Lung (tissue), 12 donors: ENCODE measurements around the gene FGF12. TPM values are rescaled to one million over a fixed set of nuclear protein-coding genes. Genes with fewer than 3 reads are reported as not detected.

Experiments used
- ATAC-seq: fragments of 200-7000 bp; cut with Tn5 transposase; one replicate; pipeline ENCODE4 v1.9.1; 2020; ENCODE audit warnings: moderate number of reproducible peaks; ENCODE audit not compliant: insufficient read depth, low FRiP score
- DNase-seq, 3 donors: peaks; one replicate each; pipeline ENCODE4 v3.0.0-alpha.2; 2013 to 2017
- H3K27ac ChIP-seq, 2 donors: one replicate each; pipeline ENCODE4 v1.5.1; 2013; ENCODE audit warnings: mild to moderate bottlenecking in 2 of 2, moderate library complexity in 2 of 2, control low read depth in 1 of 2, inconsistent platforms in 1 of 2, low read depth in 1 of 2, low read length in 1 of 2
- H3K27me3 ChIP-seq, 3 donors: one replicate each; pipeline ENCODE4 v1.5.1; 2013; ENCODE audit warnings: low read length in 2 of 3; ENCODE audit not compliant: control insufficient read depth in 3 of 3, insufficient read depth in 3 of 3
- H3K36me3 ChIP-seq, 4 donors: one replicate each; pipeline ENCODE4 v1.5.1; 2013; ENCODE audit warnings: low read length in 4 of 4, mild to moderate bottlenecking in 1 of 4, moderate library complexity in 1 of 4; ENCODE audit not compliant: control insufficient read depth in 4 of 4, insufficient read depth in 4 of 4
- H3K4me1 ChIP-seq, 5 donors: one replicate each; pipeline ENCODE4 v1.5.1; 2013; ENCODE audit warnings: low read length in 5 of 5, mild to moderate bottlenecking in 2 of 5, moderate library complexity in 1 of 5; ENCODE audit not compliant: control insufficient read depth in 5 of 5, insufficient read depth in 5 of 5
- H3K4me3 ChIP-seq: one replicate; pipeline ENCODE4 v1.5.1; 2013; ENCODE audit warnings: mild to moderate bottlenecking, control low read depth, moderate library complexity
- H3K9ac ChIP-seq, 2 donors: one replicate each; pipeline ENCODE4 v1.5.1; 2013; ENCODE audit warnings: low read length in 2 of 2, control low read depth in 1 of 2; ENCODE audit not compliant: insufficient read depth in 1 of 2
- H3K9me3 ChIP-seq, 4 donors: one replicate each; pipeline ENCODE4 v1.5.1; 2013; ENCODE audit warnings: low read length in 3 of 4, mild to moderate bottlenecking in 1 of 4, moderate library complexity in 1 of 4; ENCODE audit not compliant: control insufficient read depth in 4 of 4, insufficient read depth in 3 of 4
- WGBS, 2 donors: extraction: QIAGEN DNeasy Blood & Tissue Kit; methylation state at CpG; one replicate each; pipeline ENCODE4 v1.1.7; 2013; 5-methylcytosine and 5-hydroxymethylcytosine counted together
- polyA plus RNA-seq, 2 donors: library from polyadenylated mRNA; stranded (reverse); fragments of 200-250 nt; gene quantifications; one replicate each; pipeline ENCODE4 v1.2.1, GENCODE V29; 2013
- total RNA-seq, 2 donors: library from RNA; depleted of rRNA in 1 of 2; stranded (reverse); fragments of >200 nt in 1 of 2; gene quantifications; one replicate each; pipeline ENCODE4 v1.2.1, GENCODE V29; 2014 to 2021
- TF ChIP-seq, protein P1 (sequence below): IDR thresholded peaks from 2 replicates; pipeline ENCODE4 v1.5.1; 2012; ENCODE audit warnings: mild to moderate bottlenecking; ENCODE audit errors: control extremely low read depth, extremely low read depth
- donor health status: control.
- donor health status: control.
- donor health status: Bipolar disorder and iron deficiency.
- donor health status: healthy.
- donor health status: DM: yes; HTN: yes; CAD: no.

The FGF12 gene
- total and polyA plus RNA-seq, 4 donors, result 0.23 to 6.0 (median 1.7) TPM

DNA sequence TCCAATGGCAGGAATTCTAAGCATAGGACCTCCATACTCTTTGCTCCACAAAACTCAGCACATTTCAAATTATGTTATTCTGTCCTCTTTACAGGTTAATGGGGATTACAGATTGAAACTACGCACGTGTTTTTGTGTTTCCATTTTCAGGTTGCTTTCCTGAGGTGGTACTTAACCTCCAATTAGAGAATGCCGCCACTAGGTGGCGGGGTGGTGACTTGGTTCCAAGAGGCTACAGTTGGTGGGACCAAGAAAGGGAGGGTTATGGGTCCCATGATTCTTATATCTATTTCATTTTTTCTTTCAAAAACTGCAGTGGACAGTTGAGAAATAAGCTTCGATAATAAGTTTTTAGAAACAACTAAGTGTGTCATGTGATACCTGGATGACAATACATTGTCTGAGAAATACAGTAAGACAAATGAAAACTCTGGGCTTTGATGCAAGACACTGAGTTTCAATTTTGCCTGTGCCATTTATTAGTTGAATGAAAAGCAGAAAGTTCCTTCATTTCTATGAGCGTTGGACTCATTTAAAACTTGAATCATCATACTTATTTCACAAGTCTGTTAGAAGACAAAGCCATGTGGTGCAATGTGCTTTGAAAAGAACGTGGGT is 539.0 kb downstream of the FGF12 start:
- H3K4me1 ChIP-seq, result no peaks in the 10 kb centered on the region
- peak; percentile 51 for ATAC-seq
- H3K9ac ChIP-seq, result no peak overlapping the region
- TF ChIP-seq, protein P1, sequence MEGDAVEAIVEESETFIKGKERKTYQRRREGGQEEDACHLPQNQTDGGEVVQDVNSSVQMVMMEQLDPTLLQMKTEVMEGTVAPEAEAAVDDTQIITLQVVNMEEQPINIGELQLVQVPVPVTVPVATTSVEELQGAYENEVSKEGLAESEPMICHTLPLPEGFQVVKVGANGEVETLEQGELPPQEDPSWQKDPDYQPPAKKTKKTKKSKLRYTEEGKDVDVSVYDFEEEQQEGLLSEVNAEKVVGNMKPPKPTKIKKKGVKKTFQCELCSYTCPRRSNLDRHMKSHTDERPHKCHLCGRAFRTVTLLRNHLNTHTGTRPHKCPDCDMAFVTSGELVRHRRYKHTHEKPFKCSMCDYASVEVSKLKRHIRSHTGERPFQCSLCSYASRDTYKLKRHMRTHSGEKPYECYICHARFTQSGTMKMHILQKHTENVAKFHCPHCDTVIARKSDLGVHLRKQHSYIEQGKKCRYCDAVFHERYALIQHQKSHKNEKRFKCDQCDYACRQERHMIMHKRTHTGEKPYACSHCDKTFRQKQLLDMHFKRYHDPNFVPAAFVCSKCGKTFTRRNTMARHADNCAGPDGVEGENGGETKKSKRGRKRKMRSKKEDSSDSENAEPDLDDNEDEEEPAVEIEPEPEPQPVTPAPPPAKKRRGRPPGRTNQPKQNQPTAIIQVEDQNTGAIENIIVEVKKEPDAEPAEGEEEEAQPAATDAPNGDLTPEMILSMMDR, result no peak
- peak; percentile 26 to 43 (median 36) for DNase-seq
- 31 to 34% methylated on average over 7 of the region's 7 CpGs for whole genome bisulfite sequencing, 2 donors
- H3K9me3 ChIP-seq, result no peaks in the 10 kb centered on the region
- H3K4me3 ChIP-seq, result no peak overlapping the region
- no peaks in the 10 kb centered on the region for H3K36me3 ChIP-seq
- H3K27ac ChIP-seq, result no peak overlapping the region
- H3K27me3 ChIP-seq, result no peaks in the 10 kb centered on the region

DNA sequence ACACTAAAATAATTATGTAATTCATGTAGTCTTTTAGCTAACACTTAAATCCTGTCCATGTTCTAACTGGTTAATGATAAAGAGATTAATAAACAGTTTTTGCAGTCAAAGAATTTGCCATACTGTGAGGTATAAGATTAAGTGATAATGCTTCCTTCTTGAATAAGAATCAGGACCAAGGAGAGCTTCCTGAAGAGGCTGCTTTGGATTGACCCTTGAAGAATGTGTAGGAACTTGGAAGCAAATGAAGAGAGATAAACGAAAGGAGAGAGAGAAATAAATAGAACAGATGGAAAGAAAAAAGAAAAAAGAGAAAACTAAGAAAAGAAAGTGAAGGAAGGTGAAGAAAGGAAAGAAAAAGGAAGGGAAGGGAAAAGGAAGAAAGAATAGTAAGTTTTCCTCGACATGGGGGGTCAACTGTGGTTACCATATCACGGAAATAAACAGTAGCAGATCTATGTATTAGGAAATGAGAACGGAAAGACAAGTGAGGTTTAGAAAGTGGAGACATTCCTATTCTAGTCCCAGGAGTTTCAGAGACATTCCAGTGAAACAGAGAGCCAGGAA is 539.8 kb downstream of the FGF12 start:
- Histone ChIP-seq H3K36me3 (no peaks in the 10 kb centered on the region), H3K27ac (no peak overlapping the region), H3K9ac (no peak overlapping the region), H3K4me1 (no peaks in the 10 kb centered on the region), H3K9me3 (no peaks in the 10 kb centered on the region), H3K4me3 (no peak overlapping the region), H3K27me3 (no peaks in the 10 kb centered on the region)
- 46% methylated on average over 4 of the region's 4 CpGs for WGBS, 2 donors
- TF ChIP-seq, protein P1, result no peak
- no peak for ATAC-seq
- DNase-seq, result no peak

DNA sequence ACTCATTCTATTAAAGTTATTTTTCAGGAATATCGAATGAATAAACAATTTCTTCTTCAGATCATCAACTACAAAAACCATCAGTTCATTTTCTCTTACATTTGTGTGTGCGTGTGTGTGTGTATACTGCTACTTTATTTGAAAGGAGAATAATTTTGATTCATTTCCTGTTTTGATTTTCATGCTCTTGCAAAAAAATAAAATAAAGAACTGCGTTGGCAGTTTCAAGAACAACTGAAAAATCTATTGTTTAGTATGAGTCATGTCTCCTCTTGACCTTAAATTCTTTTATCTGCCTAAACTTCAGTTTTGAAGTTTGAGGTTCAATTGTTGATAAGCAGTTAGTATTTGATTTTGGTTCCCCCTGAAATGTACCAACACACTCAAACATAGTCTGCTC is 540.8 kb downstream of the FGF12 start:
- 54 to 66% methylated on average over 3 of the region's 3 CpGs for WGBS, 2 donors

More for the DNA sequence above, 540.8 kb downstream of the FGF12 start:
- Histone ChIP-seq H3K36me3 (no peaks in the 10 kb centered on the region), H3K27me3 (no peaks in the 10 kb centered on the region), H3K4me3 (no peak overlapping the region), H3K9ac (no peak overlapping the region), H3K27ac (no peak overlapping the region), H3K4me1 (no peaks in the 10 kb centered on the region), H3K9me3 (no peaks in the 10 kb centered on the region)
- TF ChIP-seq, protein P1, result no peak
- DNase-seq (no peak), ATAC-seq (no peak)
